GM18870 (cell line): Measurements from ENCODE around the gene NLGN1.

Experiments used
- ATAC-seq: cut with Tn5 transposase; IDR thresholded peaks from one replicate; pipeline ENCODE4 v1.9.1; 2021; ENCODE audit warnings: moderate library complexity; ENCODE audit not compliant: unreplicated experiment

The NLGN1 gene

GRCh38 chr3:174058804-174059203, 661.3 kb downstream of the NLGN1 start:
- no peak for ATAC-seq

- ATAC-seq: no peak
Measured at GRCh38 chr3:174060431-174060830, 662.9 kb downstream of the NLGN1 start.

- ATAC-seq: no peak
Measured at GRCh38 chr3:174061162-174061561, 663.6 kb downstream of the NLGN1 start.

GRCh38 chr3:174061731-174062130, 664.2 kb downstream of the NLGN1 start:
- ATAC-seq: no peak

- no peak for ATAC-seq
Measured at GRCh38 chr3:174062923-174063322, 665.4 kb downstream of the NLGN1 start.

- no peak for ATAC-seq
Measured at GRCh38 chr3:174068035-174068434, 670.5 kb downstream of the NLGN1 start.

- no peak for ATAC-seq
Measured at GRCh38 chr3:174072675-174073074, 675.1 kb downstream of the NLGN1 start.

- ATAC-seq: no peak
Measured at GRCh38 chr3:174083706-174084105, 686.2 kb downstream of the NLGN1 start.

GRCh38 chr3:174089592-174089991, 692.0 kb downstream of the NLGN1 start:
- no peak for ATAC-seq

GRCh38 chr3:174094669-174095068, 697.1 kb downstream of the NLGN1 start:
- no peak for ATAC-seq

- ATAC-seq: no peak
Measured at GRCh38 chr3:174097686-174098085, 700.1 kb downstream of the NLGN1 start.

- no peak for ATAC-seq
Measured at GRCh38 chr3:174098746-174099145, 701.2 kb downstream of the NLGN1 start.

GRCh38 chr3:174099724-174100123, 702.2 kb downstream of the NLGN1 start:
- no peak for ATAC-seq

- ATAC-seq: no peak
Measured at GRCh38 chr3:174100744-174101143, 703.2 kb downstream of the NLGN1 start.

GRCh38 chr3:174101244-174101643, 703.7 kb downstream of the NLGN1 start:
- ATAC-seq: peak; percentile 94

- ATAC-seq: no peak
Measured at GRCh38 chr3:174102274-174102673, 704.7 kb downstream of the NLGN1 start.

- no peak for ATAC-seq
Measured at GRCh38 chr3:174102866-174103265, 705.3 kb downstream of the NLGN1 start.

GRCh38 chr3:174110761-174111160, 713.2 kb downstream of the NLGN1 start:
- no peak for ATAC-seq

- ATAC-seq: no peak
Measured at GRCh38 chr3:174111776-174112175, 714.2 kb downstream of the NLGN1 start.

GRCh38 chr3:174116421-174116820, 718.9 kb downstream of the NLGN1 start:
- no peak for ATAC-seq

- ATAC-seq: no peak
Measured at GRCh38 chr3:174120997-174121396, 723.5 kb downstream of the NLGN1 start.

GRCh38 chr3:174122411-174122810, 724.9 kb downstream of the NLGN1 start:
- ATAC-seq: no peak

- no peak for ATAC-seq
Measured at GRCh38 chr3:174125267-174125824, 727.8 kb downstream of the NLGN1 start.
